ENCODE data around the gene SZT2.
A peak's percentile ranks its signal among the peaks of the same experiment; 100 is the strongest.
"Not testable (repeated sequence)": the region's sequence is repeated elsewhere in the genome, so short reads cannot be mapped to it uniquely, and the experiment has no call there.

Gene SZT2

DNA sequence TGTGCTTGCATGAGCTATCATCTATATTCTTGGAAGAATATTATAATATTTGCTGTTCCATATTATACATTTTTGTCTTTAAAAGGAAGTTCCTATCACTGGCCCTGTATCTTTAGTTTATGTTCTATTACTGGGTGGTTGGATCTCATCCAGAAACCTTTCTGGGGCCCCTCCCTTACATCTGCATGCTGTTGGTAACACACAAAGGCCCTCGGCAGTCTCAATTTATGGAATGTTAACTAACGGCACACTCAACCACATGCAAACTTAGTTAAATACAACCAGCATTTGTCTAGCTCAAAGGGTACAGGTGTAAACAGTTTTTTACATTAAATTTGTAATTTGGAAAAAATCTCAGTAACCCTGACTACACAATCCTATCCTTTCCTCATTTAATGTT lies 73.8 kb downstream of the SZT2 start:
- DNase-seq: no peak

DNA sequence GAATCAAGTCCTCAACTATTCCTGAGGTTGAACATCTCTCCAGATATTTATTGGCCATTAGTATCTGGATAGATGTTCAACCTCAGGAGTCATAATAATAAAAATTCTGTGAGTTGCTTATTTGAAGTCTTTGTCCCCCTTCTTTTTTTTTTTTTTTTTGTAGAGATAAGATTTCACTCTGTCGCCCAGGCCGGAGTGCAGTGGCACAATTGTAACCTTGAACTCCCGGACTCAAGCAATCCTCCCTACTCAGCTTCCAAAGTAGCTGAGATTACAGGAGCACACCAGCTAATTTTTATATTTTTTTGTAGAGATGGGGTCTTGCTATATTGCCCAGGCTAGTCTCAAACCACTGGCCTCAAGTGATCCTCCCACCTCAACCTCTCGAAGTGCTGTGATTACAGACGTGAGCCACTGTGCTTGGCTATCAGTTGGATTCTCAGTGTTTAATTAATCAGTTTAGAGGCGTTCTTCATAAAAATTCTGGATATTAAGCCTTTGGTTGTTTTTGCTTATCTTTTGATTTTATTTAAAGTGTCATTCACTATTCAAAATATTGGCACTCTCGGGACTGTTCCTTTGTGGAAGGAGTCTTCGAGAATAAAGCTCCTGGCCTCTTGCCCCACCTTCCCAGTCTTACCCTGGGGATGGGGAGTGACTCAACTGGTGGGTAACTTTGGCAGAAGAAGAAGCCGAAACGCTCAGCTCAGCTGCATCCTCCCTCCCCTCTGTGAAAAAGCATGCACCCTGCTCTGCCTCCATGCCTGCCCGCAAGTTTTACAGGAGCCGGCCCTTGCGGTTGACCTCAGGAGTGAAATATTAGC lies 75.2 kb downstream of the SZT2 start:
- DNase-seq: no peak

DNA sequence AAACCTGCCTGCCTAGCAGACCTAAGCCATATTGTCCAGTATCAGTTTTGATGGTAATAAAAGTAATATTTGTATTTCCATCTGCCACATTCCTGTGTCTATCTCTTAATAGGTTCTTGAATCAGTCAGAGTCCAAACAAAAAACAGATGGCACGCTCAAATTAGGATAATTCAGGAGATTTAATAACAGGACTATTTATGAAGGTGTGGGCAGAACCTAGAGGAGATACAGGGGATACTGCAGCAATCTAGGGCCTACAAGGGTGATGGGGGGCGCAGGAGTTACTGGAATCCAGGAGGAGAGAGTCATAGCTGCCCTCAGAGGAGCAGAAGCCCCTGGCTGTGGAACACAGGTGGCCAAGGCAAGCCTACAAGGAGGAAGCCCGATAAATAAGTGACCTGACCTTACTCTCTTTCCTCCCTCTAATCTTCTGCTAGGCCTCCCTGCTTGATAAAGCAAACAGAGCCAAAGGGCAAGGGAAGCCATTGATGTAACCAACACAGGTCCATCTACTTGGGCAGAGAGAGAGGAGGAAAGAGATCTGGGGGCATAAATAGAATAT lies 75.9 kb downstream of the SZT2 start:
- DNase-seq: no peak

DNA sequence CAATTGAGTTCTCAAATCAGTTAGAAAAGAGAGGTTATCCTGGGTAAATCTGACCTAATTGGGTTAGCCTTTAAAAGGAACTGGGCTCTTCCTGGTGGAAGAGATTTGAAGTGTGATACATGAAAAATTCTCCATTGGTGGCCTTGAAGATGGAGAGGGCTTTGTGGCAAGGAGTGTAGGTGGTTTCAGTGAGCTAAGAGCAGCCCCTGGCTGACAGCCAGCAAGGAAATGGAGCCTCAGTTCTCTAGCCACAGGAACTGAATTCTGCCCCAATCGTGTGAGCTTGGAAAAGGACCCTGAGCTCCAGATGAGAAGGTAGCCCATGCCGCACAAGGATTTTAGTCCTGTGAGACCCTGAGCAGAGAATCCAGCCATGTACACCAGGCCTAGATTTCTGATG lies 76.7 kb downstream of the SZT2 start:
- no peak for DNase-seq

DNA sequence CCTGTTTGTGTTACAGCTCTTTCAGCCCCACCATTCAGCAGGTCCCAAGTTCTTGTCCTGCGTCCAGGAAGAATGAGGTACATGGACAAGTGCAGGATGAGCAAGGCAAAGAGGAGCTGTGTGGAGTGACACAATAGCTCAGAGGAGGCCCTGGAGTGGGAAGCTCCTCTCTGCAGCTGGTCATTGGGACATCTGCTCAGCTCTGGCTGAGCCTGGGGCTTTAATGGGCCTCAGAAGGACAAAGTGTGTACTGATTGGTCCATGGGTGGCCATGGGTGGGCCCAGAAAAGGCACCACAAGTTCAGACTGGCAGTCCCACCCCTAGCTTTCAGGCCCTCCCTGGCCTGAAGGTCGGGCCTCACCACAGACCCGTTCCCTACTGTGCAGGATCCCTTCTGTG lies 78.7 kb downstream of the SZT2 start:
- DNase-seq: no peak

DNA sequence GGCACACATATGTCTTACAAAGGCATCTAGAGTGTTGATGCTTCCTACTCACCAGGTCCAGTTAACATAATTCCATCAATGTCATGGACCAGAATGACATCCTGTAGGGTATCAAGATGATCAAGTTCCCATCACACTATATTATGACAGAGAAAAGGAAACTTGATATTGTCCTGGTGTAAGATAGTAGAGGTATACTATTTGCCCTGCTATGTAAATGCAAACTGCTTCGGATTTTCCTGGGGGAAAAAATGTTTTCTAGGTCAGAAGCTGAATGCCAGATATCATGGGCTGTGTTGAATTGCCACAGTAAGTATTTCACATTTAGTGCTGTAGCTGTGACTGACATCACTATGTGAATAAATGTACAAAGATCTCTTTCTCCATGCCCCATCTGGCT lies 80.2 kb downstream of the SZT2 start:
- DNase-seq: no peak

DNA sequence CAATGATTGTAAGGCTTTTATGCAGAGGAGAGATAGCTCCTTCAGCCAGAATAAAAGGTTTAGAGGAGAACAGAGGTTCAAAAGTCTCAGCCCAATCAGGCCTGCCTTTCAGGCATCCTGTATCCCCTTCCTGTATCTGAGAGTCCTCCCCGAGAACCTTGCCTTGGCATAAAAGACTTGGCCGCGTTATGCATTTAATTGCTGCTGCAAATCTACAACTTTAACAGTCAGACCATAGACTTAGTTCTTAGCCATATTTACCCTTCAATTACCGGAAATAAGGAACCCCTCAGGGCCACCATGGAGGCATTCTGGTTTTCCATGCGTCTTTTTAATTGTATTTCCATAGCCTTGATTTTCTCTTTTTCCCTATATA lies 82.4 kb downstream of the SZT2 start:
- no peak for DNase-seq

DNA sequence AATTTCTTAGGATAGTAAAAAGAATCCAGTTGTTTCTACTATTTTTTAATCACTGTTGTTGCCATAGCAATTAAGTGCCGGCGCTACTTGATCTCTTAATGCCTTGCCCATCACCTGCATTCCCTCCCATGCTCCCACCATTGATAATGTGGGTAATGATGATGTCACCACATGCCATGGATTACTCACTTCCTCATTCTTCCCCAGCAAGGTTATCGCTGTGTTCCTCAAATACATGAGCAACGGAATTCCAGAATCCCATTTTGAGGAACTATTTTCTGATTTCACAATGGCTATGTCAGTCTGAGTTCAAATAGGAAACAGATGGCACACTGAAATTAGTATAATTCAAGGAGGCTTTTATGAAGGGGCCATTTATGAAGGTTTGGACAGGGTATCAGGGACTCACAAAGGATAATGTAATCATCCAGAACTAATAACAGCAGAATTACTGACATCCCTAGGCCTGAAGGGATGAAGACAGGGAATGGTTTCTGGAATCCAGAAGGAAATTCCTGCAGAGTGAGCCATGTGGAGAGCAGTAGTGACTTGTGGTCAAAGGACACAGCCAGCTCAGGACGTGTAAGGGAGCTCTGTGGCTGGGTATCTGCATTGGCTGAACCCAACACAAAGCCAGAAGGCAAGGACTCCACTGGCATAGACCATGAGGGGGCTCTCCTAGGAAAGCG lies 82.9 kb downstream of the SZT2 start:
- DNase-seq: not testable (repeated sequence)

DNA sequence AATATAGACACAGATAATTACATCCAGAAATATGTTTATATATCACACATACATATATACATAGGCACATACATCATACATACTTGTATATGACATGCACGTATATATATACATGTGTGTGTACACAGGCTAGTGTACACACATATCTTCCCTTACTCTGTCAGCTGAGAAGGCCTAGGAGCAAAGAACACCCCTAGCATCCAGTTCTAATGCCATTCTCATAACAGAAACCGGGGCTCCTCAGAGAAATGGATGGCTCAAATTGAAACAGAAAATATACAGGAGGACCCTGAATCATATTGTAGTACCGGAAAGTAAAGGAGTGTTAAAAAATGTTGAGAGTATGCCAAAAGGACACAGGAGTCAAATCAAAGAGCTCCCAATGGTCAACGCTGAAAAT lies 83.8 kb downstream of the SZT2 start:
- DNase-seq: no peak

DNA sequence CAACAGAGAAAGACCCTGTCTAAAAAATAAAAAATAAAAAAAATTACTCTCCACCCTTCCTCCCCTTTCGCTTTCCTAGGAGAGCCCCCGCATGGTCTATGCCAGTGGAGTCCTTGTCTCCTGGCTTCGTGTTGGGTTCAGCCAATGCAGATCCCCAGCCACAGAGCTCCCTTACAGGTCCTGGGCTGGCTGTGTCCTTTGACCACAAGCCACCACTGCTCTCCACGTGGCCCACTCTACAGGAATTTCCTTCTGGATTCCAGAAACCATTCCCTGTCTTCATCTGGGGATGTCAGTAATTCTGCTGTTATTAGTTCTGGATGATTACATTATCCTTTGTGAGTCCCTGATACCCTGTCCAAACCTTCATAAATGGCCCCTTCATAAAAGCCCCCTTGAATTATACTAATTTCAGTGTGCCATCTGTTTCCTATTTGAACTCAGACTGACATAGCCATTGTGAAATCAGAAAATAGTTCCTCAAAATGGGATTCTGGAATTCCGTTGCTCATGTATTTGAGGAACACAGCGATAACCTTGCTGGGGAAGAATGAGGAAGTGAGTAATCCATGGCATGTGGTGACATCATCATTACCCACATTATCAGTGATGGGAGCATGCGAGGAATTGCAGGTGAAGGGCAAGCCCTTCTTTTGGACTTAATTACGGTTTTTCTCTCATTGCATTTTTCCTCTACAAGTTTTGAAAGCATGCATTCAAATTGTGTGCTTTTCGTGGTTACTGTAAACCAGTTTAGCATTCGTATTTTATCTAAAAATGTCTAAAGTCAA lies 86.1 kb downstream of the SZT2 start:
- DNase-seq: not testable (repeated sequence)

DNA sequence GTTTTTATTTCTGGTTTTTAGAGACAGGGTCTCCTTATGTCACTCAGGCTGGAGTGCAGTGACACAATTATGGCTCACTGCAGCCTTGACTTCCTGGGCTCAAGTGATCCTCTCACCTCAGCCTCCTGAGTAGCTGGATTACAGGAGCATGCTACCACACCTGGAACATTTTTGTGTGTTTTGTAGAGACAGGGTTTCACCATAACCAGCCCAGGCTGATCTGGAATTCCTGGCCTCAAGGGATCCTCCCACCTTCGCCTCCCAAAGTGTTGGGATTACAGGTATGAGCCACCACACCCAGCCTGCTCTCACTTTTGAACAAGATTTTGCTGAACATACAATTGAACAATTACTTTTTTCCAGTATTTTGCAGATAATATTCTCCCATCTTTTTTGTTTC lies 88.0 kb downstream of the SZT2 start:
- no peak for DNase-seq

DNA sequence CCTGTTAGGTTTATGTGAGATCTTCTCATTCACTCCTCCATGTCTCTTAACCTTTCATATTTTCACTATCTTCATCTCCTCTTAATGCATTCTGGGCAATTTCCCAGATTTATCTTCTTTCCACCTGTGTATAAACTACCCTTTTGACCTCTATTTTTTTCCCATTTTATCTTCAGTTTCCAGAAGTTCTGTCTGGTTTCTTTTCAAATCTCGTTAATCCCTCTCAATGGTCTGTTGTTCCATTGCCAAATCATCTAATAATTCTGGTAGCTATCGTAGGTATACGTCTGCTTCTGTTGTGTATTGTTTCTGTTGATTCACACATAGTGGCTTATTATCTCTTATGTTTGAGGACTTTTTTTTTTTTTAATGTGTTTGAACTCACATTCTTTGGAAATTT lies 89.7 kb downstream of the SZT2 start:
- DNase-seq: no peak

DNA sequence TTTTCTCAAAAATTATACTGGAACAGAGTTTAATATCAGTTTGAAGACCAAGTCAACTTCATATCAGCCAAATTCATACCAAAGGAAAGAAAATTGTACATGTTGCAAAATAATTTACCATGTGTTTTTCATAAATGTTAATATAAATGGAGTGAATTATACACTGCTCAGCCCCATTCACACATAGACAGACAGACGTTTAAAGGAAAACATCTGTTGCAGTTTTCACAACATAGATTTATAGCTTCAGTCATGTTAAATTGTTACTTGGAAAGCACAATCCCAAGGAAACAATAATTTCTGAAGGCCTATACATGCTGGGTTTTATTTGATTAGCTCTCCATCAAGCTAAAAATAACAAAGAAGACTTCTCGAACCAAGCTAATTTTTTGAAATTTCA lies 91.8 kb downstream of the SZT2 start:
- no peak for DNase-seq

DNA sequence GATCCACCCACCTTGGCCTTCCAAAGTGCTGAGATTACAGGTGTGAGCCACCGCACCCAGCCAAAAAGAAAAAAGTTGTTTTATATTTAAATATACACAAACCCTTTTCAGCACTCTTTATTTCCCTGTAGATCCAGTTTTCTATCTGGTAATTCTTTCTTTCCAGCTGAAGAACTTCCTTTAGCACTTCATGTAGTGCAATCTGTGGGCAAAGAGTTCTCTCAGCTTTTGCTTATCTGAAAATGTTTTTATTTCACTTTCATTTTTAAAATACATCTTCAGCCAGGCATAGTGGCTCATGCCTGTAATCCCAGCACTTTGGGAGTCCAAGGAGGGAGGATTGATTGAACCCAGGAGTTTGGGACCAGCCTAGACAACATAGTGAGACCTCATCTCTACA lies 92.5 kb downstream of the SZT2 start:
- no peak for DNase-seq

DNA sequence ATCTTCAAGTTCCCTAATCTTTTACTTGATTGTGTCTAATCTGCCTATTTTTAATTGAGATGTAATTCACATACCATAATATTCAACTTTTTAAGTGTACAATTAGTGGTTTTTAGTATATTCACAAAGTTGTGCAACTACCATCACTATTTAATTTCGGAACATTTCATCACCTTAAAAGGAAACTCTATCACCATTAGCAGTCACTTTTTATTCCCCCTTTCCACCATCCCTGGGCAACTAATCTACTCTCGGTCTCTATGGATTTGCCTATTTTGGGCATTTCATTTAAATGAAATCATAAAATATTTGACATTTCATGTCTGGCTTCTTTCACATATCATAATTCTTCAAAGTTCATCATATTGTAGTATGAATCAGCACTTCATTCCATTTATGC lies 94.7 kb downstream of the SZT2 start:
- no peak for DNase-seq

DNA sequence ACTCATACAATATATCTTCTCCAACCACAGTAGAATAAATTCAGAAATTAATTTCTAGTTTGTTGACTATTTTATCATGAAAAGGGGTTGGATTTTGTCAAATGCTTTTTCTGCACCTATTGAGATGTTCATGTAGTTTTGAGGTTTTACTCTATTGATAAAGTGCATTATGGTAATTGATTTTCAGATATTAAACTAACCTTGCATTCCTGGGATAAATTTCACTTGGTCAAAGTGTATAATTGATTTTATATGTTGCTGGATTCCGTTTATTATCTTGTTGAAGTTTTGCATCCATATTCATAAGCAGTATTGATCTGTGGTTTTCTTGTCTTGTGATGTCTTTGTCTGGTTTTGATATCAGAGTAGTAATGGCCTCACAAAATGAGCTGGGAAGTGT lies 98.5 kb downstream of the SZT2 start:
- DNase-seq: no peak

DNA sequence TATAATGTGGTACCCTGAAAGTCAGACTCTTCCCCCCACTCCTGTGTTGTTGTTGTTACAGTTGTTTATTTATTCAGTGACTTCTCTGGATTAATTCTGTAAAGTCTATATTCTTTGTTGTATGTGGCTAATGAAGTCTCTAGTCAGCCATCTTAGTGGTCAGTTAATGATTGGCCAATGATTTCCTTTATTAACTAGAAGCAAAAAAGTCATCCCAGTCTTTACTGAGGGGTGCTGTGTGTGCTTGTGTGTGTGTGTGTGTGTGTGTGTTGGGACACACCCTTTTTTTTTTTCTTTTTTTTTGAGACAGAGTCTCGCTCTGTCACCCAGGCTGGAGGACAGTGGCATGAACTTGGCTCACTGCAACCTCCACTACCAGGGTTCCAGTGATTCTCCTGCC lies 101.4 kb downstream of the SZT2 start:
- DNase-seq: no peak

DNA sequence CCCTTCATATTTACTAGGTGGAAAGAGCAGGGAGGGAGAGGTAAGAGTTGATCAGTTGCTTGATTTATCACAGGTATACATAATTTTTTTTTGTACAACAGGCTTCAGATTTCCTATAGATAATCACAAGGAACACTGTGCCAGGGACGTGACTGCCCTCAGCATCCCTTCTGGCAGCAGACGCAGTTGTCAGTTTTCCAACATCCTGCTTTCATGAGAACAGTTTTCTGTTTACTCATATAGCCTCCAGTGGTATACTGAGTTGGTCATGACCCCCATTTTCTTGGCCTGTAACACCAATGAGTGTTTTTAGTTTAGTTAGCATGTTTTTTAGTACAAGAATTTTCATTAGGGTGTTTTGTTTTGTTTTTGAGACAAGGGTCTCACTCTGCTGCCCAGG lies 103.1 kb downstream of the SZT2 start:
- DNase-seq: peak; percentile 2

DNA sequence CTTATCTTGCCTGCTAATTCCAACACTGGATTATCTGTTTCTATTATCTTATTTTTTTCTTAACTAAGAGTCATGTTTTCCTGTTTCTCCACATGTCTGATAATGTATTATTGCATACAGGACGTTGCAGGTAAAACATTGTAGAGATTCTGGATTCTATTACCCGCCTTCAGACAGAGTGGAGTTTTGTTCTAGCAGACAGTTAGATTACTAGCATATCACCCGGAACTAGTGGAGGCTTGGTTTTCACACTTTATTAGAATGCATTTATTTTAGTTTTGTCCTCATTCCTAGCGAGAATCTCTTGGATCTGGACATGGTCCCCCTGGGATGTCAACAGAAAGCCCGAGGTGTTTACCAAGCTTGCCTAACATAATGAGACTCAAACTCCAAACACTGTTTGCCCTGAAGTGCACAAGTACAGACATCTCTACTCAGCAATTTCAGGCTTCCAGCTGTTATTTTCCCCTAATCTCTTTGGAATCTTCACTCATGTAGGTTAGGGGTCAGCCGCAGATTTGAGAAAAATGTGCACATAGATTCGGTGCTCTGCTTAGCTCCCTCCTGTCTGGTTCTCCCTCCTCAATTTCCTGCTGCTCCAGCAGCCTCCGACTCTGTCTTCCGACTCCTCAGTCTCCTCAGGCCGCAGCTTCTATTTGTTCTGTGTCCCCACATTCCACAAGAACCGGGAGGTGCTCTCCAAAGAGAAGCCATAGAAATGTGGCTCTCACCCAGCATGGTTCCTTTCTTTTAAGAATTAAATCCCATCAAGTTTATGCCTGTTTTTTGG lies 104.2 kb downstream of the SZT2 start:
- DNase-seq: no peak

DNA sequence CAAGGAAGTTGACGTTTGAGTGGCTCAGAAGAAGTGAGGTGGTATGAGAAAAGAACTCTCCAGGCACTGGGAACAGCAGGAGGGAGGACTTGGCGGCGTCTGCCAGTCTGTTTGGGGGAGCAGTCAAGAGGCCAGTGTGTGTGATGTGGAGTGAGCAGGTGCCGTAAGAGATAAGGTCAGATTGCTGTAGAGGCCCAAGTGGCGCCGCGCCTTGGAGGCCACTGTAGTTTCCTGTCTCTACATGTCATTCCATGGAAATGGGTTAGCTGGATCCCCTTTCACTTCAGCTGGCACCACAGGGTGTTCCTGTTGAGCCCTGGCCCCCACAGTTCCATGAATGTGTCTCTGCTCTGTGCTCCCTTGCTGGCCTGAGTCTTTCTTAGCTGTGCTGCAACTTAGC lies 105.5 kb downstream of the SZT2 start:
- no peak for DNase-seq

DNA sequence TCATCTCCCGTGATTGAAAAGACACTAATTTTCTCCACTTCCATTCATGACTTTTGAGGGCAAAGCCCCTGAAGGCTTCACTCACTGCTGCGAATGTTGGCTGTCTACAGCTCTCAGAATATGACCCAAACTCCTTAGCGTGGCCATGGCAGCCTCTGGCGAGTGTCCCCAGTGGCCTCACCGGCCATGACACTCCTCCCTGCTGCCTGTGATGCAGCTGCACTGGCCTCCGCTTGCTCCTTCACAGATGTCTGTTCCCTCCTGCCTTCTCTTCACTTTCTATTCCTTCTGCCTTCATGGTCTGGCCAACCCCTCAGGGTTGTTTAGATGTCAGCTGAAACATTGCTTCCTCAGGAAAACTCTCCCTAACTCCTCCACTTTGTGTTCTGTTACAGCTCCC lies 110.2 kb downstream of the SZT2 start:
- no peak for DNase-seq

DNA sequence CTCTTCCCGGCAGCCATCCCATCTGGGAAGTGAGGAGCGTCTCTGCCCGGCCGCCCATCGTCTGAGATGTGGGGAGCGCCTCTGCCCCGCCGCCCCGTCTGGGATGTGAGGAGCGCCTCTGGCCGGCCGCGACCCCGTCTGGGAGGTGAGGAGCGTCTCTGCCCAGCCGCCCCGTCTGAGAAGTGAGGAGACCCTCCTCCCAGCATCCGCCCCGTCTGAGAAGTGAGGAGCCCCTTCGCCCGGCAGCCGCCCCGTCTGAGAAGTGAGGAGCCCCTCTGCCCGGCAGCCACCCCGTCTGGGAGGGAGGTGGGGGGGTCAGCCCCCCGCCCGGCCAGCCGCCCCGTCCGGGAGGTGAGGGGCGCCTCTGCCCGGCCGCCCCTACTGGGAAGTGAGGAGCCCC lies 112.1 kb downstream of the SZT2 start:
- DNase-seq: not testable (repeated sequence)

DNA sequence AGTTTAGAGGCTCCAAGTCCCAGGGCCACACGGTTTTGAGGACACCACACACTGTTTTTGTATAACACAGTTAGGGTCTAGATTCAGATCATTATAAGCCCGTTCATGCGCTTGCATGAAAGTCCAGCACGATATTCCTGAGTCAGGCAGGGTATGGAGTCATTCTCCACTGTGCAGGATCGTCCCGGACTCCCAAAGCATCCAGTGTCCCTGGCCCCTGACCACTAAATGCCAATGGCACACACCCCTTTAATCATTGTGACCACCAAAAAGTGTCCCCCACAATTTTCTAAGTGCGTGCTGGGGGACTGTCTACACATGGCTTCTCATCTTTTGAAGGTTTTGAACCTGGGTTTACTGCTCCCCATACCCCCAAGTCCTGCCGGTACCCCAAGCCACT lies 113.8 kb downstream of the SZT2 start:
- no peak for DNase-seq

Data from NCI-H1092 treated with DMSO at 0.1 percent for 48 hours (cell line).